HCT116 (cell line): ENCODE measurements around the gene GRM8.

Experiments used
- CTCF ChIP-seq, 3 experiments: fragments of 200-600 bp in 1 of 3; sonication (generic) in 1 of 3; IDR thresholded peaks in 2 of 3; conservative IDR thresholded peaks in 1 of 3; 2 replicates each; pipeline ENCODE4 v1.5.1; 2012 to 2017; ENCODE audit warnings: low read depth in 2 of 3, low read length in 2 of 3, antibody characterized with exemption in 1 of 3, borderline replicate concordance in 1 of 3, control low read depth in 1 of 3, mild to moderate bottlenecking in 1 of 3, mixed read lengths in 1 of 3, mixed run types in 1 of 3, moderate library complexity in 1 of 3; ENCODE audit not compliant: insufficient read depth in 1 of 3
- REST ChIP-seq: IDR thresholded peaks from 2 replicates; pipeline ENCODE4 v1.6.1; 2012; ENCODE audit warnings: low read depth

GRCh38 chr7:127089146-127089545 lies 163.6 kb downstream of the GRM8 start:
- TF ChIP-seq CTCF (IDR thresholded peaks at IDR 0.05 in 2 of 3, conservative IDR thresholded peaks at IDR 0.05 in 1 of 3; ENCODE audit: borderline replicate concordance in 1 of 3, insufficient read depth in 1 of 3, low read depth in 2 of 3, low read length in 2 of 3) (no peak), REST (no peak)
